GM19351 (cell line): ENCODE results near the gene RFX2.
"Not testable (repeated sequence)": the region's sequence is repeated elsewhere in the genome, so short reads cannot be mapped to it uniquely, and the experiment has no call there.

Experiments
- ATAC-seq: cut with Tn5 transposase; IDR thresholded peaks from one replicate; pipeline ENCODE4 v1.9.1; 2021; ENCODE audit warnings: mild to moderate bottlenecking, moderate library complexity; ENCODE audit not compliant: unreplicated experiment

RFX2 gene

GRCh38 chr19:6017576-6017975, 92.7 kb downstream of the RFX2 start:
- no peak for ATAC-seq

- ATAC-seq: no peak
These were observed 94.3 kb downstream of the RFX2 start for GRCh38 chr19:6015841-6016545.

- ATAC-seq: no peak
These were observed 95.7 kb downstream of the RFX2 start for GRCh38 chr19:6014551-6015135.

GRCh38 chr19:6012426-6013170, 97.7 kb downstream of the RFX2 start:
- no peak for ATAC-seq

GRCh38 chr19:6011794-6012193, 98.5 kb downstream of the RFX2 start:
- ATAC-seq: no peak

- ATAC-seq: no peak
These were observed 99.1 kb downstream of the RFX2 start for GRCh38 chr19:6011206-6011605.

- no peak for ATAC-seq
These were observed 100.2 kb downstream of the RFX2 start for GRCh38 chr19:6010107-6010506.

- no peak for ATAC-seq
These were observed 102.4 kb downstream of the RFX2 start for GRCh38 chr19:6007866-6008265.

- no peak for ATAC-seq
These were observed 103.4 kb downstream of the RFX2 start for GRCh38 chr19:6006896-6007295.

GRCh38 chr19:6006070-6006446, 104.2 kb downstream of the RFX2 start:
- ATAC-seq: not testable (repeated sequence)

- no peak for ATAC-seq
These were observed 104.8 kb downstream of the RFX2 start for GRCh38 chr19:6005321-6006069.

- no peak for ATAC-seq
These were observed 106.3 kb downstream of the RFX2 start for GRCh38 chr19:6003976-6004375.

GRCh38 chr19:6002591-6002990, 107.7 kb downstream of the RFX2 start:
- no peak for ATAC-seq

- no peak for ATAC-seq
These were observed 110.0 kb downstream of the RFX2 start for GRCh38 chr19:6000228-6000847.

GRCh38 chr19:5999693-6000092, 110.6 kb downstream of the RFX2 start:
- ATAC-seq: no peak

GRCh38 chr19:5997371-5997770, 112.9 kb downstream of the RFX2 start:
- ATAC-seq: no peak

GRCh38 chr19:5996623-5997320, 113.5 kb downstream of the RFX2 start:
- no peak for ATAC-seq

- no peak for ATAC-seq
These were observed 114.2 kb downstream of the RFX2 start for GRCh38 chr19:5996102-5996501.

GRCh38 chr19:5995606-5996005, 114.7 kb downstream of the RFX2 start:
- no peak for ATAC-seq

GRCh38 chr19:5994405-5995165, 115.7 kb downstream of the RFX2 start:
- ATAC-seq: no peak
